K562 (cell line): ENCODE data around the gene OSGIN1. TPM values are rescaled to one million over a fixed set of nuclear protein-coding genes. Genes with fewer than 3 reads are reported as not detected.

ENCODE experiments used
- ATAC-seq: fragments of 200-7000 bp; cut with Tn5 transposase; 3 replicates; pipeline ENCODE4 v1.9.1; 2020; ENCODE audit warnings: moderate library complexity
- BruUV-seq: library from RNA; stranded (reverse); fragments of 400-500 nt; replicated peaks from 2 replicates; lab custom pipeline; 2021; lab: Mats Ljungman, UMichigan
- CTCF ChIA-PET: fragments of 300-600 bp; formaldehyde crosslinking; extraction: SDS; loops from one replicate; lab custom pipeline; 2021; ENCODE audit warnings: low intra/inter-chr PET ratio; lab: Yijun Ruan, JAX
- POLR2A ChIA-PET: fragments of 300-600, 350-650 bp; sonication (Branson Sonifier 250); formaldehyde crosslinking; extraction: SDS; loops from one replicate; lab custom pipeline; 2021; ENCODE audit warnings: antibody characterized with exemption, inconsistent platforms; lab: Yijun Ruan, JAX
- DNase-seq, 4 experiments: peaks; one replicate each; pipeline versions ENCODE4 v3.0.0 to v3.0.0-alpha.2; 2011 to 2018; ENCODE audit warnings: low spot score in 3 of 4, mixed read lengths in 3 of 4; ENCODE audit errors: extremely low read depth in 1 of 4
- FAIRE-seq: peaks from 2 replicates; lab custom pipeline; 2011; peaks lifted over from hg19 to GRCh38; lab: Jason Lieb, UNC
- H2AFZ ChIP-seq: 2 replicates; pipeline ENCODE4 v1.6.0; 2011; ENCODE audit warnings: low read depth, low read length, control low read depth, inconsistent platforms
- H3K27ac ChIP-seq: fragments of 200-600 bp; 3 replicates; pipeline ENCODE4 v1.8.0; 2011; ENCODE audit warnings: low read depth, mild to moderate bottlenecking, control low read depth, inconsistent platforms, low read length, moderate library complexity, mixed read lengths; ENCODE audit errors: extremely low read depth
- H3K27me3 ChIP-seq, 2 experiments: fragments of 300-600 bp in 1 of 2; 2 replicates in 1 of 2; 3 replicates in 1 of 2; pipeline versions ENCODE4 v1.6.0 to v1.8.0; 2011; ENCODE audit warnings: inconsistent platforms in 2 of 2, low read length in 2 of 2, mild to moderate bottlenecking in 1 of 2, mixed read lengths in 1 of 2, moderate library complexity in 1 of 2; ENCODE audit not compliant: control insufficient read depth in 2 of 2, insufficient read depth in 2 of 2
- H3K36me3 ChIP-seq: fragments of 300-600 bp; 3 replicates; pipeline ENCODE4 v1.8.0; 2011; ENCODE audit warnings: mild to moderate bottlenecking, low read length, inconsistent platforms; ENCODE audit not compliant: control insufficient read depth, insufficient read depth
- H3K4me1 ChIP-seq, 2 experiments: fragments of 200-600 bp in 1 of 2; replicated peaks in 1 of 2; 2 replicates in 1 of 2; 3 replicates in 1 of 2; pipeline versions ENCODE4 v1.5.1 to v1.8.0; 2011; ENCODE audit warnings: inconsistent platforms in 2 of 2, low read length in 2 of 2, mild to moderate bottlenecking in 1 of 2, mixed read lengths in 1 of 2, moderate library complexity in 1 of 2; ENCODE audit not compliant: control insufficient read depth in 2 of 2, insufficient read depth in 2 of 2
- H3K4me2 ChIP-seq: 2 replicates; pipeline ENCODE4 v1.6.1; 2011; ENCODE audit warnings: low read length, control low read depth, inconsistent platforms, mixed read lengths; ENCODE audit not compliant: insufficient read depth
- H3K4me3 ChIP-seq: fragments of 200-600 bp; sonication (generic), shearing (Covaris generic); 2 replicates; pipeline ENCODE4 v1.5.1; 2016; ENCODE audit warnings: control low read depth, inconsistent platforms
- H3K79me2 ChIP-seq: fragments of 200-600 bp; 3 replicates; pipeline ENCODE4 v1.8.0; 2011; ENCODE audit warnings: low read length, inconsistent platforms; ENCODE audit not compliant: control insufficient read depth, insufficient read depth
- H3K9ac ChIP-seq, 2 experiments: 2 replicates each; pipeline versions ENCODE4 v1.6.0 to v1.6.1; 2011; ENCODE audit warnings: low read depth in 2 of 2, low read length in 2 of 2, control low read depth in 1 of 2, inconsistent platforms in 1 of 2, mild to moderate bottlenecking in 1 of 2, mixed read lengths in 1 of 2; ENCODE audit not compliant: insufficient read depth in 1 of 2
- H3K9me1 ChIP-seq: one replicate; pipeline ENCODE4 v1.6.0; 2011; ENCODE audit warnings: inconsistent platforms, mild to moderate bottlenecking, low read length, moderate library complexity; ENCODE audit not compliant: control insufficient read depth, insufficient read depth
- H3K9me3 ChIP-seq: replicated peaks from 2 replicates; pipeline ENCODE4 v1.5.1; 2011; ENCODE audit warnings: low read depth, low read length, inconsistent platforms; ENCODE audit not compliant: control insufficient read depth, insufficient read depth
- H4K20me1 ChIP-seq: replicated peaks from 2 replicates; pipeline ENCODE4 v1.6.1; 2011; ENCODE audit warnings: low read length, inconsistent platforms, mixed read lengths; ENCODE audit not compliant: control insufficient read depth, insufficient read depth
- BCOR ChIP-seq: fragments of 450-650 bp; IDR thresholded peaks from 2 replicates; pipeline ENCODE4 v1.6.1; 2016
- CEBPB ChIP-seq: fragments of 450-650 bp; IDR thresholded peaks from 2 replicates; pipeline ENCODE4 v1.6.1; 2016; ENCODE audit warnings: missing genetic modification characterization, missing compliant biosample characterization
- CEBPG ChIP-seq, 3 experiments: fragments of 200-800 bp in 1 of 3; sonication (Bioruptor generic) in 1 of 3; sonication (generic) in 1 of 3; formaldehyde crosslinking in 1 of 3; IDR thresholded peaks in 2 of 3; conservative IDR thresholded peaks in 1 of 3; 2 replicates each; pipeline versions ENCODE4 v1.6.1 to v1.8.0; 2016 to 2022; ENCODE audit warnings: missing compliant biosample characterization in 2 of 3, missing genetic modification characterization in 2 of 3, mild to moderate bottlenecking in 1 of 3, missing genetic modification reagents in 1 of 3
- HEY1 ChIP-seq: fragments of 250-450 bp; sonication (Bioruptor Pico); IDR thresholded peaks from 2 replicates; pipeline ENCODE4 v1.5.0; 2020; ENCODE audit warnings: mild to moderate bottlenecking, moderate library complexity, borderline replicate concordance
- MCM3 ChIP-seq: fragments of 450-650 bp; IDR thresholded peaks from 2 replicates; pipeline ENCODE4 v1.6.1; 2016
- MYC ChIP-seq, 2 experiments: fragments of 250-450 bp in 1 of 2; sonication (Bioruptor Pico) in 1 of 2; IDR thresholded peaks; 2 replicates each; pipeline versions ENCODE4 v1.5.1 to v1.6.1; 2012 to 2021; ENCODE audit warnings: low read depth in 2 of 2, borderline replicate concordance in 1 of 2, improper control_type of control experiment in 1 of 2, low read length in 1 of 2, mild to moderate bottlenecking in 1 of 2, moderate library complexity in 1 of 2
- NFE2 ChIP-seq: IDR thresholded peaks from 2 replicates; pipeline ENCODE4 v1.6.1; 2014; ENCODE audit warnings: antibody characterized with exemption, low read depth
- RAD51 ChIP-seq: fragments of 450-650 bp; IDR thresholded peaks from 2 replicates; pipeline ENCODE4 v1.7.1; 2016; ENCODE audit warnings: low read depth, mild to moderate bottlenecking, borderline replicate concordance
- RBM17 ChIP-seq: fragments of 200-400 bp; formaldehyde crosslinking; IDR thresholded peaks from 2 replicates; pipeline ENCODE4 v1.6.1; 2017; ENCODE audit warnings: low read depth, mild to moderate bottlenecking, low read length, borderline replicate concordance
- RBM25 ChIP-seq: fragments of 200-400 bp; formaldehyde crosslinking; IDR thresholded peaks from 2 replicates; pipeline ENCODE4 v1.6.1; 2018; ENCODE audit warnings: low read length, low read depth, moderate library complexity; ENCODE audit not compliant: severe bottlenecking
- ZNF282 ChIP-seq: sonication (generic); formaldehyde crosslinking; IDR thresholded peaks from 2 replicates; pipeline ENCODE4 v1.8.1; 2023; ENCODE audit warnings: missing genetic modification reagents
- WGBS: fragments of 100-300 bp; shearing (Covaris generic); methylation state at CpG from one replicate; pipeline ENCODE4 v1.1.6; 2016; ENCODE audit warnings: low coverage, mixed read lengths; ENCODE audit not compliant: insufficient coverage; ENCODE audit errors: missing lambda C conversion rate; 5-methylcytosine and 5-hydroxymethylcytosine counted together
- in situ Hi-C: fragments of 300-500 bp; cut with MboI; formaldehyde crosslinking; loops from 4 replicates; pipeline ENCODE4 v1.15.0; 2018; ENCODE audit warnings: inconsistent platforms, mixed read lengths
- intact Hi-C: fragments of 100-400 bp; cut with micrococcal nuclease; formaldehyde crosslinking; loops from 2 replicates; pipeline ENCODE4 v1.14.2; 2022
- polyA plus RNA-seq, 8 experiments: library from polyadenylated mRNA; depleted of rRNA in 4 of 8; stranded (reverse) in 5 of 8; unstranded in 3 of 8; fragments of >200 nt; fragmentation: Nextera tagmentation in 2 of 8; fragmentation: Illumina TruSeq in 1 of 8; extraction: Ambion mirVana in 2 of 8; extraction: Trizol in 1 of 8; gene quantifications; 2 replicates each; pipeline versions ENCODE4 v1.2.1 to v1.2.3, GENCODE V29; 2011 to 2014; ENCODE audit warnings: inconsistent platforms in 1 of 8, missing spikeins in 1 of 8
- total RNA-seq, 7 experiments: library from RNA; depleted of rRNA in 6 of 7; stranded (reverse); fragments of >200 nt in 6 of 7; fragmentation: Illumina TruSeq in 2 of 7; extraction: Trizol in 2 of 7; gene quantifications; 2 replicates each; pipeline versions ENCODE4 v1.2.1 to v1.2.3, GENCODE V29; 2011 to 2021; ENCODE audit warnings: low replicate concordance in 1 of 7
- TF ChIP-seq, protein P1 (sequence below), 2 experiments: fragments of 450-650 bp in 1 of 2; sonication (generic) in 1 of 2; formaldehyde crosslinking in 1 of 2; IDR thresholded peaks in 1 of 2; conservative IDR thresholded peaks in 1 of 2; 2 replicates each; pipeline versions ENCODE4 v1.6.1 to v1.8.1; 2016 to 2023; ENCODE audit warnings: mild to moderate bottlenecking in 2 of 2, moderate library complexity in 2 of 2, inconsistent platforms in 1 of 2, missing genetic modification reagents in 1 of 2
- TF ChIP-seq, protein P2 (sequence below): sonication (generic); formaldehyde crosslinking; IDR thresholded peaks from 2 replicates; pipeline ENCODE4 v1.8.1; 2023; ENCODE audit warnings: mild to moderate bottlenecking, missing genetic modification reagents
- TF ChIP-seq, protein P3 (sequence below): sonication (generic); formaldehyde crosslinking; IDR thresholded peaks from 2 replicates; pipeline ENCODE4 v1.9.0; 2022; ENCODE audit warnings: mild to moderate bottlenecking, missing genetic modification reagents

The OSGIN1 gene
- total and polyA plus RNA-seq, 9 of the 15 experiments (the other 6 are each of a cell fraction or from before 2014, with no cell fraction given): 0.03 to 3.6 (median 1.6) TPM

DNA sequence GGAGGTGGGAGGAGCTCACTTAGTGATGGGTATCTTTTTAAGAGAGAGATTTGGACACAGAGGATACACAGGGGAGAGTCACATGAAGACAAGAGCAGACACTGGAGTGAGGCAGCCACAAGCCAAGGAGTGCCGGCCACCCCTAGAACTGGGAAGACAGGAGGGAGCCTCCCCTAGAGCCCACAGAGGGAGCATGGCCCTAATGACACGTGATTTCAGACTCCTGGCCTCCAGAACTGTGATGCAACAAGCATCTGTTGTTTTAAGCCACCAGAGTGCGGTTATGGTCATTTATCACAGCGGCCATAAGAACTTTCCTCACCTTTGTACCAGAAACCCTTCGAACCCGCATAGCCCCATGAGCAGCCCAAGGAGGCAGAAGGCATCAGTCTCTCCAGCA lies 56.2 kb downstream of the OSGIN1 start:
- Histone ChIP-seq H4K20me1 (no peaks in the 10 kb centered on the region; the same call in 1 of the 2 replicates), H3K4me2 (no peak overlapping the region), H3K9me1 (no peaks in the 10 kb centered on the region), H3K79me2 (no peaks in the 10 kb centered on the region), H3K27me3 (peaks cover 16 to 30% of the 10 kb centered on the region in 2 experiments), H3K9ac (no peak overlapping the region), H3K4me1 (peaks cover 4 to 10% of the 10 kb centered on the region in 2 experiments; a peak in 4 of 5 replicates), H3K27ac (no peak overlapping the region), H3K4me3 (no peak overlapping the region), H2AFZ (no peak overlapping the region), H3K36me3 (no peaks in the 10 kb centered on the region)
- ChIA-PET CTCF (no interaction called here), POLR2A (interaction anchor here (1.1 to 2.9 kb wide), 2 partner anchors 9 to 13 kb away, joined by 4 to 11 read pairs; no protein-coding TSS in a partner anchor)
- no peak for DNase-seq
- BruUV-seq: no TSS peak
- no peak for ATAC-seq
- intact Hi-C loops: no loop called here
- TF ChIP-seq NFE2 (no peak), CEBPB (tag) (0 out of 2 replicates have a peak, but pooled peaks have one; percentile 15), BCOR (peak; percentile 59; the same call in 1 of the 2 replicates), ZNF282 (CRISPR knock-in tag) (no peak), RBM17 (no peak), MCM3 (no peak), HEY1 (CRISPR knock-in tag) (no peak), RAD51 (peak; percentile 36; the same call in 1 of the 2 replicates), CEBPG (CRISPR knock-in tag; IDR thresholded peaks at IDR 0.05) (peak; percentile 60), CEBPG (tag; conservative IDR thresholded peaks at IDR 0.05 in 1 of 2, IDR thresholded peaks at IDR 0.05 in 1 of 2) (0 out of 4 replicates have a peak, but pooled peaks of 1 of the 2 experiments have one; percentile 24), RBM25 (peak; percentile 71), MYC (IDR thresholded peaks at IDR 0.05; ENCODE audit: low read depth, low read length) (peak; percentile 26; the same call in 1 of the 2 replicates), MYC (CRISPR knock-in tag; IDR thresholded peaks at IDR 0.05; ENCODE audit: borderline replicate concordance, low read depth) (no peak)
- TF ChIP-seq, protein P1, sequence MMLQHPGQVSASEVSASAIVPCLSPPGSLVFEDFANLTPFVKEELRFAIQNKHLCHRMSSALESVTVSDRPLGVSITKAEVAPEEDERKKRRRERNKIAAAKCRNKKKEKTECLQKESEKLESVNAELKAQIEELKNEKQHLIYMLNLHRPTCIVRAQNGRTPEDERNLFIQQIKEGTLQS (IDR thresholded peaks at IDR 0.05): peak; percentile 35
- TF ChIP-seq, protein P1 (CRISPR knock-in tag; conservative IDR thresholded peaks at IDR 0.05): no peak
- TF ChIP-seq, protein P2, sequence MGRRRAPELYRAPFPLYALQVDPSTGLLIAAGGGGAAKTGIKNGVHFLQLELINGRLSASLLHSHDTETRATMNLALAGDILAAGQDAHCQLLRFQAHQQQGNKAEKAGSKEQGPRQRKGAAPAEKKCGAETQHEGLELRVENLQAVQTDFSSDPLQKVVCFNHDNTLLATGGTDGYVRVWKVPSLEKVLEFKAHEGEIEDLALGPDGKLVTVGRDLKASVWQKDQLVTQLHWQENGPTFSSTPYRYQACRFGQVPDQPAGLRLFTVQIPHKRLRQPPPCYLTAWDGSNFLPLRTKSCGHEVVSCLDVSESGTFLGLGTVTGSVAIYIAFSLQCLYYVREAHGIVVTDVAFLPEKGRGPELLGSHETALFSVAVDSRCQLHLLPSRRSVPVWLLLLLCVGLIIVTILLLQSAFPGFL (CRISPR knock-in tag): no peak
- TF ChIP-seq, protein P3, sequence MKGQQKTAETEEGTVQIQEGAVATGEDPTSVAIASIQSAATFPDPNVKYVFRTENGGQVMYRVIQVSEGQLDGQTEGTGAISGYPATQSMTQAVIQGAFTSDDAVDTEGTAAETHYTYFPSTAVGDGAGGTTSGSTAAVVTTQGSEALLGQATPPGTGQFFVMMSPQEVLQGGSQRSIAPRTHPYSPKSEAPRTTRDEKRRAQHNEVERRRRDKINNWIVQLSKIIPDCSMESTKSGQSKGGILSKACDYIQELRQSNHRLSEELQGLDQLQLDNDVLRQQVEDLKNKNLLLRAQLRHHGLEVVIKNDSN: peak; percentile 60; the same call in 1 of the 2 replicates
- TF ChIP-seq, all 486 proteins: peak for 8
- no peaks in the 10 kb centered on the region for H3K9me3 ChIP-seq
- WGBS: 33% methylated on average over 6 of the region's 6 CpGs
- FAIRE-seq: no peak
- in situ Hi-C loops: no loop called here
